K562 (cell line): ENCODE measurements around the gene NPM1. TPM values are rescaled to one million over a fixed set of nuclear protein-coding genes. Genes with fewer than 3 reads are reported as not detected.

ENCODE experiments used
- CUX1 ChIP-seq: fragments of 200-800 bp; sonication (Bioruptor generic); IDR thresholded peaks from 2 replicates; pipeline ENCODE4 v1.6.1; 2016; ENCODE audit warnings: missing genetic modification characterization, missing compliant biosample characterization
- ETV5 ChIP-seq: sonication (generic); formaldehyde crosslinking; IDR thresholded peaks from 2 replicates; pipeline ENCODE4 v1.4.0; 2020; ENCODE audit warnings: low read depth, mild to moderate bottlenecking, missing genetic modification reagents
- GTF2E2 ChIP-seq: fragments of 200-800 bp; sonication (Bioruptor generic); IDR thresholded peaks from 2 replicates; pipeline ENCODE4 v1.6.1; 2016; ENCODE audit warnings: missing genetic modification characterization, missing compliant biosample characterization
- JUND ChIP-seq, 2 experiments: IDR thresholded peaks; 2 replicates in 1 of 2; 3 replicates in 1 of 2; pipeline ENCODE4 v1.6.1; 2011; ENCODE audit warnings: borderline replicate concordance in 2 of 2, low read depth in 2 of 2, low read length in 2 of 2, improper control_type of control experiment in 1 of 2, missing biosample characterization in 1 of 2, missing genetic modification characterization in 1 of 2, missing genetic modification reagents in 1 of 2
- KAT7 ChIP-seq: sonication (generic); formaldehyde crosslinking; IDR thresholded peaks from 2 replicates; pipeline ENCODE4 v1.8.0; 2022; ENCODE audit warnings: missing genetic modification reagents, mild to moderate bottlenecking, borderline replicate concordance
- MBD2 ChIP-seq: sonication (generic); IDR thresholded peaks from 2 replicates; pipeline ENCODE4 v1.6.1; 2016; ENCODE audit warnings: low read depth, borderline replicate concordance
- NFYB ChIP-seq: IDR thresholded peaks from 2 replicates; pipeline ENCODE4 v1.6.1; 2011; ENCODE audit warnings: mild to moderate bottlenecking, moderate library complexity; ENCODE audit not compliant: insufficient read length; ENCODE audit errors: extremely low read depth
- PML ChIP-seq: IDR thresholded peaks from 2 replicates; pipeline ENCODE4 v1.6.1; 2012; ENCODE audit warnings: low read length, inconsistent platforms
- RBBP5 ChIP-seq: fragments of 200-600 bp; sonication (generic); IDR thresholded peaks from 2 replicates; pipeline ENCODE4 v1.6.1; 2012; ENCODE audit warnings: borderline replicate concordance, mild to moderate bottlenecking, low read length, control low read depth, inconsistent platforms; ENCODE audit not compliant: insufficient read depth, poor library complexity, severe bottlenecking
- SMAD1 ChIP-seq: fragments of 150-350 bp; IDR thresholded peaks from 2 replicates; pipeline ENCODE4 v1.6.1; 2014; ENCODE audit warnings: low read length, low read depth; ENCODE audit not compliant: partially characterized antibody
- ZNF232 ChIP-seq: sonication (generic); formaldehyde crosslinking; IDR thresholded peaks from 2 replicates; pipeline ENCODE4 v1.8.0; 2022; ENCODE audit warnings: mild to moderate bottlenecking, missing genetic modification reagents
- ZNF707 ChIP-seq: fragments of 250-450 bp; sonication (Bioruptor Pico); conservative IDR thresholded peaks from 2 replicates; pipeline ENCODE4 v1.8.0; 2022; ENCODE audit warnings: inconsistent platforms, mild to moderate bottlenecking, moderate library complexity
- ZNF79 ChIP-seq: fragments of 250-450 bp; sonication (Bioruptor Pico); IDR thresholded peaks from 2 replicates; pipeline ENCODE4 v1.4.0; 2020; ENCODE audit warnings: low read depth, mild to moderate bottlenecking, moderate library complexity
- polyA plus RNA-seq, 8 experiments: library from polyadenylated mRNA; depleted of rRNA in 4 of 8; stranded (reverse) in 5 of 8; unstranded in 3 of 8; fragments of >200 nt; fragmentation: Nextera tagmentation in 2 of 8; fragmentation: Illumina TruSeq in 1 of 8; extraction: Ambion mirVana in 2 of 8; extraction: Trizol in 1 of 8; gene quantifications; 2 replicates each; pipeline versions ENCODE4 v1.2.1 to v1.2.3, GENCODE V29; 2011 to 2014; ENCODE audit warnings: inconsistent platforms in 1 of 8, missing spikeins in 1 of 8
- total RNA-seq, 7 experiments: library from RNA; depleted of rRNA in 6 of 7; stranded (reverse); fragments of >200 nt in 6 of 7; fragmentation: Illumina TruSeq in 2 of 7; extraction: Trizol in 2 of 7; gene quantifications; 2 replicates each; pipeline versions ENCODE4 v1.2.1 to v1.2.3, GENCODE V29; 2011 to 2021; ENCODE audit warnings: low replicate concordance in 1 of 7
- TF ChIP-seq, protein P1 (sequence below): sonication (generic); formaldehyde crosslinking; IDR thresholded peaks from 2 replicates; pipeline ENCODE4 v1.8.0; 2022; ENCODE audit warnings: mild to moderate bottlenecking, missing genetic modification reagents
- TF ChIP-seq, protein P2 (sequence below): fragments of 250-450 bp; sonication (Bioruptor Pico); IDR thresholded peaks from 2 replicates; pipeline ENCODE4 v1.4.0; 2020

NPM1 gene
- total and polyA plus RNA-seq, 9 of the 15 experiments (the other 6 are each of a cell fraction or from before 2014, with no cell fraction given): 2,438 to 6,909 (median 5,639) TPM

GRCh38 chr5:171418316-171418981 lies 30.8 kb downstream of the NPM1 start (continued):
- no peak for TF ChIP-seq RBBP5
- TF ChIP-seq ZNF79: no peak
- no peak for TF ChIP-seq PML
- TF ChIP-seq ZNF707 (CRISPR knock-in tag): no peak
- peak; percentile 57 for TF ChIP-seq JUND (IDR thresholded peaks at IDR 0.05; ENCODE audit: borderline replicate concordance, low read depth, low read length)
- no peak for TF ChIP-seq JUND (tag; IDR thresholded peaks at IDR 0.05; ENCODE audit: borderline replicate concordance, low read depth, low read length)
- peak; percentile 86 for TF ChIP-seq ETV5 (CRISPR knock-in tag)
- no peak for TF ChIP-seq ZNF232
- no peak for TF ChIP-seq CUX1
- TF ChIP-seq SMAD1: no peak
- TF ChIP-seq, protein P1, sequence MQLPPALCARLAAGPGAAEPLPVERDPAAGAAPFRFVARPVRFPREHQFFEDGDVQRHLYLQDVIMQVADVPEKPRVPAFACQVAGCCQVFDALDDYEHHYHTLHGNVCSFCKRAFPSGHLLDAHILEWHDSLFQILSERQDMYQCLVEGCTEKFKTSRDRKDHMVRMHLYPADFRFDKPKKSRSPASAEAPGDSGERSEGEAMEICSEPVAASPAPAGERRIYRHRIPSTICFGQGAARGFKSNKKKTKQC (CRISPR knock-in tag): no peak
- no peak for TF ChIP-seq MBD2
- no peak for TF ChIP-seq NFYB
- no peak for TF ChIP-seq KAT7
- TF ChIP-seq GTF2E2: 0 out of 2 replicates have a peak, but pooled peaks have one; percentile 36
- TF ChIP-seq, protein P2, sequence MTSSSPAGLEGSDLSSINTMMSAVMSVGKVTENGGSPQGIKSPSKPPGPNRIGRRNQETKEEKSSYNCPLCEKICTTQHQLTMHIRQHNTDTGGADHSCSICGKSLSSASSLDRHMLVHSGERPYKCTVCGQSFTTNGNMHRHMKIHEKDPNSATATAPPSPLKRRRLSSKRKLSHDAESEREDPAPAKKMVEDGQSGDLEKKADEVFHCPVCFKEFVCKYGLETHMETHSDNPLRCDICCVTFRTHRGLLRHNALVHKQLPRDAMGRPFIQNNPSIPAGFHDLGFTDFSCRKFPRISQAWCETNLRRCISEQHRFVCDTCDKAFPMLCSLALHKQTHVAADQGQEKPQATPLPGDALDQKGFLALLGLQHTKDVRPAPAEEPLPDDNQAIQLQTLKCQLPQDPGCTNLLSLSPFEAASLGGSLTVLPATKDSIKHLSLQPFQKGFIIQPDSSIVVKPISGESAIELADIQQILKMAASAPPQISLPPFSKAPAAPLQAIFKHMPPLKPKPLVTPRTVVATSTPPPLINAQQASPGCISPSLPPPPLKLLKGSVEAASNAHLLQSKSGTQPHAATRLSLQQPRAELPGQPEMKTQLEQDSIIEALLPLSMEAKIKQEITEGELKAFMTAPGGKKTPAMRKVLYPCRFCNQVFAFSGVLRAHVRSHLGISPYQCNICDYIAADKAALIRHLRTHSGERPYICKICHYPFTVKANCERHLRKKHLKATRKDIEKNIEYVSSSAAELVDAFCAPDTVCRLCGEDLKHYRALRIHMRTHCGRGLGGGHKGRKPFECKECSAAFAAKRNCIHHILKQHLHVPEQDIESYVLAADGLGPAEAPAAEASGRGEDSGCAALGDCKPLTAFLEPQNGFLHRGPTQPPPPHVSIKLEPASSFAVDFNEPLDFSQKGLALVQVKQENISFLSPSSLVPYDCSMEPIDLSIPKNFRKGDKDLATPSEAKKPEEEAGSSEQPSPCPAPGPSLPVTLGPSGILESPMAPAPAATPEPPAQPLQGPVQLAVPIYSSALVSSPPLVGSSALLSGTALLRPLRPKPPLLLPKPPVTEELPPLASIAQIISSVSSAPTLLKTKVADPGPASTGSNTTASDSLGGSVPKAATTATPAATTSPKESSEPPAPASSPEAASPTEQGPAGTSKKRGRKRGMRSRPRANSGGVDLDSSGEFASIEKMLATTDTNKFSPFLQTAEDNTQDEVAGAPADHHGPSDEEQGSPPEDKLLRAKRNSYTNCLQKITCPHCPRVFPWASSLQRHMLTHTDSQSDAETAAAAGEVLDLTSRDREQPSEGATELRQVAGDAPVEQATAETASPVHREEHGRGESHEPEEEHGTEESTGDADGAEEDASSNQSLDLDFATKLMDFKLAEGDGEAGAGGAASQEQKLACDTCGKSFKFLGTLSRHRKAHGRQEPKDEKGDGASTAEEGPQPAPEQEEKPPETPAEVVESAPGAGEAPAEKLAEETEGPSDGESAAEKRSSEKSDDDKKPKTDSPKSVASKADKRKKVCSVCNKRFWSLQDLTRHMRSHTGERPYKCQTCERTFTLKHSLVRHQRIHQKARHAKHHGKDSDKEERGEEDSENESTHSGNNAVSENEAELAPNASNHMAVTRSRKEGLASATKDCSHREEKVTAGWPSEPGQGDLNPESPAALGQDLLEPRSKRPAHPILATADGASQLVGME: no peak
